HG03025 (cell line): ENCODE data around the gene HOMER2.

Experiments
- ATAC-seq: cut with Tn5 transposase; IDR thresholded peaks from one replicate; pipeline ENCODE4 v1.9.1; 2021; ENCODE audit warnings: mild to moderate bottlenecking, moderate library complexity; ENCODE audit not compliant: unreplicated experiment, low FRiP score

Gene HOMER2

DNA sequence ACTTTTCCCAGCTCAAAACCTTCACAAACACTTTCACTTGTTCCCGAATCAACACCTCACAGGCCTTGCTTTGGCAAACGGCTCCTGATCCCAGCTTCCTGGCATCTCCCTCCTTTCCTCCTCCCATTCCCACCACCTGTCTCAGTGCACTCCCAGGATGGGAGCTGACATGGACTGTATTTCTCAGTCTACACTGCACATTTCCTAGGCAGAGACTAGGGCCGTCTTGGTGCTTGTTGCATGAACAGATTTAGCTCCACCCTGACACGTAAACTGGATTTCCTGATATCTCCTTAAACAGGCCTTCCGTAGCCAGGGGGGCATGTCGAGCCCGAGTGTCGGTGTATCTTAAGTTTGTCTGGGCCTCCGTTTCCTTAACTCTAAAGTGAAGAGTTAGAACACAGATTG, 143.9 kb downstream of the HOMER2 start:
- no peak for ATAC-seq

DNA sequence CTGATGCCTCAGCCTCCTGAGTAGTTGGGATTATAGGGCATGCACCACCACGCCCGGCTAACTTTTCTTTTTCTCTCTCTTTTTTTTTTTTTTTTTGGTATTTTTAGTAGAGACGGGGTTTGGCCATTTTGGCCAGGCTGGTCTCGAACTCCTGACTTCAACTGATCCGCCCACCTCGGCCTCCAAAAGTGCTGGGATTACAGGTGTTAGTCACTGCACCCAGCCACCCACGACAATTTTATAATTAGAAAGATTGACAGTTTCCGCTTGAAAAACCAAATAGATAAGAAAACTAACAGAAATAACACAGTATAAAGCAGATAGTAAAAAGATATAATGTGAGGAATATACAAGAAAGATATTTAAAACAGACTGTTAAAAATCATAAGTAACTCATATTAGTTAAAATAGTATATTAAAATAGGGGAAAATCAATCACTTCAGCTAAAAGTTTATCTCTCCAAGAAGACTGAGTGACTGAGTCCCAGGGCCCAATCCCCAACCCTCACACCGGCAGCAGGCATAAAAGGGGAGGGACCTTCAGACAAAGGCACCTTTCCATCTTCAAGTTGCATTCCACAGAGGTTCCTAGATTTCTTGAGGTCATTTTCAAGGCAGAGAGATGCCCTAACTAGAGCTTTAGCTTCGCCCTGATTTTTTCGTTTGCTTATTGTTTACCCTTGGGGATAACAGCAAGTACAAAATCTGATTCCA, 144.4 kb downstream of the HOMER2 start:
- ATAC-seq = no peak

DNA sequence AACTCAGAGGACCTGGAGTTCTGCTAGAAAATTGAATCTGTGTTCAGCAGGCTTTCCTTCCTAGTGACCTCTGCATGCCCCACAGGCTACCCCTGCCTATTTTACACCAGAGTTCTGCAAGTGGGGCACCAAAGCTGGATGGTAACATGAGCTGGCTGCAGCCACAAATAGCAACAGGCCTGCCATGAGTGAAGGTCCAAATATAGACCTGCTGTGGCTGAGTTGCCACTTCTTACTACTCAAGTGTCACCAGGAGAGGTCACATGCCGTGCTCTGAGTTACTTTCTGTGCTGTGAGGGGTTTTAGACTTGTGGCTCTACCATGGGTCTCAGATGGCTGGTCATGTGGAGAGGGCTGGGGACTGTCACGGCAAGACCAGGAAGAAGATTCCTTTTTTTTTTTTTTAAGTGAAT, 146.5 kb downstream of the HOMER2 start, which contains the start of gene FSD2:
TSS of gene FSD2 (minus strand) at position 76 of the 413 bp plus-strand sequence. CDS start 18,679 bp downstream, outside the sequence.
- ATAC-seq = peak; percentile 31

DNA sequence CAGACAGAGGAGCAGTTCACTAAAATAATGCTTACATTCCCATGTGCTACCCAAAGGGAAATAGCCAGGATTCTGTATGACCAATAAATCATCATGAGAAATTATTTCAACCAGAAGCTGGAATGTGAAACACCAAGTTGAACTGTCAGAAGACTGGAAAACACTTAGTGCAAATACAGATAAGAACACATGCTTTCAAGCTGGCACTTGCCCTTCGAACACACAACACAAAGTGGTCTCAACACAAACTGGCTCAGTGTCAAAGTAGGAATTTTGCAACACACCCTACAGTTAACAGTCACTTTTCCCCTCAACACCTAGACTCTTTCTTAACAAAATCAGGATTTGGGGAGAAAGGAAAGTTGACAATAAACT, 148.0 kb downstream of the HOMER2 start:
- no peak for ATAC-seq

DNA sequence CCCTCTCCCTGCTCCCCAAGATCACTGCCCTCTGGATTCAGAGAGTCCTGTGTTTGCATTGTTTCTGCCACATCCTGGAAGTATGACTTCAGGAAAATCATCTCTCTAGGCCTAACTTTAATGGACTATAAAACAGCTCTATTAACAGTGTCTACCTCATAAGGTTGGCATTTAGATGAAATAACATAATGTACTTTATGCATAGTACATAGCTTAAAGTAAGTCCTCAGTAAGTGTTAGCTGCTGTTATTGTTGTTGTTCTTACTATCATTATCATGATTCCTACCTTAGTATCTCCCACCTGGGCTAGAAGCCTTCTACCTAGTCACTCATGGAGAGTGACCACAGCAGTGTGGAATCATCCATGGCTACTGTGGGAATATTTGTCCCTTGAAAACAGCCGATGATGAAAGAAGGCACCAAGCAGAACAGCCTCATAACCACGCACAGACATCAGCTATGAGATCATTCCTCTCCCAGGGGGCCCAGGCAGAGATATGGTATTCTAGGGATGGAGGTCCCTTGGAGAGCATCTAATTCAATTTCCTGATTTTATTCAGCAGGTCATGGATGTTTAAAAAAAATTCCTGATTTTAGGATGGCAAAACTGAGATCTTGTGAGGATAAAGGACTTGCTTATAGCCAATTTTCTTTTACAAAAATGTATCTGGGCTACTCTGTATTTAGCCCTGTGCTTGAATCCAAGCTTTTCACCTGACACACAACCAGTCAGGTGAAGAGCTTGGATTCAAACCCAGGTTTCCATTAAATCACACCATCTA, 148.5 kb downstream of the HOMER2 start:
- ATAC-seq = no peak

DNA sequence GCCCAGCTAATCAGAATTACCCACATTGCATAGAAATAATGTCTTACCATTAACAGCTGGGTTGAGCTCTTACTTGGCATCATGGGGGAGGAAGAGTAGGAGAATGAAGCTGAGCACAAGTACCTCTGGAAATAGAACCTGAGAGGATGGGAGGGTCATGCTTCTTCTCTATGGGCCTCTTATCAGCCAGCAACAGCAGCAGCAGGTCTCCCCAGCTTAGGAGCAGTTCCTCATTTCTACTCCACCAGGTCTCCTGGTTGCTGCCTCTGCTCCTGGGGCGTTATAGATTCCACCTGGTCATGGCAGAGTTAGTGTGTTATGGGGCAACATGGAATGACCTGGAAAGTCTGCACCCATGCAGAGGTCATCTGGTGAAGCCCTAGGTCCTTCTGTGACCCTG, 150.0 kb downstream of the HOMER2 start:
- no peak for ATAC-seq

DNA sequence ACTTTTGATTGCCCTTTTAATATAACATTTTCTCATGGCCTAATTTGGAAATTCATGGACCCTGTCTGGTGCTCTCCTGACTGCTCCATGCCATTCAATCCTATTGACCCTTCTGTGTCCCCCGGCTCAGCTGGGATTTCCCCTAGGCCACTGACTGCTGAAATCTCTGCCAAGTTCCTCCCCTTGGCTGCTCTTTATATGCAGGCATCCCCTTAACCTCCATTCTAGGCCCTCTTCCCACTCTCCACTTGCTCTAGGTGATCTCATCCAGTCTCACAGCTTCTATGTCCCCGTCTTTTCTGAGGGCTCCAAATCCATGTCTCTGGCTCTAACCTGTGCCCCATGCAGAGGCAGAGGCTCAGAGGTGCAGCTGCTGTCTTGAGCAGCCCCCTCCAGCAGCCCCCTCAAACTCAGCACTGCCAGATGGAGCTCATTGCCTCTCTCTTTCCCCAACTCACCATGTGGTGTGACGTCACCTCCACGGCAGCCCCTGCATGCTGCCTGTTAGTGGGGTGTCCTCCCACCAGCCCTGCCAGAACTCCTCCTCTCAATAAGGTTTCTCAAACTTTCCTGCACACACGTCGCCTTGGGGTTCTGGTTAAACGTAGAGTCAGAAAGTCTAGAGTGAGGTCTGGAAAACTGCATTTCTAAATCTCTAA, 153.2 kb downstream of the HOMER2 start:
- ATAC-seq = no peak
